Activated B cell treated with CpG ODN at 0.5 μM for 24 hours (primary cell): Measurements from ENCODE around the gene SYCP3. TPM values are rescaled to one million over a fixed set of nuclear protein-coding genes. Genes with fewer than 3 reads are reported as not detected.

Experiments
- ATAC-seq: fragments of 200-7000 bp; cut with Tn5 transposase; one replicate; pipeline ENCODE4 v1.10.0; 2021; ENCODE audit warnings: low read depth, mild to moderate bottlenecking, moderate library complexity
- CTCF ChIA-PET: fragments of 350-600 bp; sonication (Branson Sonifier 250); formaldehyde crosslinking; loops from one replicate; lab custom pipeline; 2021; ENCODE audit warnings: antibody characterized with exemption; lab: Charles Lee
- POLR2A ChIA-PET: fragments of 350-600 bp; sonication (Branson Sonifier 250); formaldehyde crosslinking; loops from one replicate; lab custom pipeline; 2021; ENCODE audit warnings: antibody characterized with exemption; lab: Charles Lee
- DNase-seq: peaks from one replicate; pipeline ENCODE4 v3.0.0; 2022
- H3K27ac Mint-ChIP-seq: one replicate; pipeline ENCODE4 v1.8.0; 2020; ENCODE audit warnings: mixed read lengths
- H3K27me3 Mint-ChIP-seq: one replicate; pipeline ENCODE4 v1.8.0; 2021; ENCODE audit warnings: mixed read lengths
- H3K36me3 Mint-ChIP-seq: one replicate; pipeline ENCODE4 v1.8.0; 2021; ENCODE audit warnings: low read depth, mixed read lengths
- H3K4me1 Mint-ChIP-seq: one replicate; pipeline ENCODE4 v1.8.0; 2021; ENCODE audit warnings: mixed read lengths
- H3K4me3 Mint-ChIP-seq: one replicate; pipeline ENCODE4 v1.8.0; 2020; ENCODE audit warnings: mild to moderate bottlenecking, mixed read lengths
- H3K9me3 Mint-ChIP-seq: one replicate; pipeline ENCODE4 v1.8.0; 2020; ENCODE audit warnings: mixed read lengths
- CTCF ChIP-seq: fragments of 200-600 bp; IDR thresholded peaks from one replicate; pipeline ENCODE4 v1.8.0; 2022; ENCODE audit warnings: antibody characterized with exemption, mild to moderate bottlenecking
- intact Hi-C: fragments of 100-400 bp; cut with micrococcal nuclease; formaldehyde crosslinking; loops from one replicate; pipeline ENCODE4 v1.15.1; 2024
- total RNA-seq: library from RNA; stranded (reverse); gene quantifications from 2 replicates; pipeline ENCODE4 v1.2.3, GENCODE V29; 2022

SYCP3 gene
- total RNA-seq, 1 donor from 2014 or later: 0.49 TPM

GRCh38 chr12:101772012-101772775, 32.9 kb upstream of the SYCP3 start:
- ATAC-seq (no peak), DNase-seq (no peak)
- H3K9me3 Mint-ChIP-seq: no peaks in the 10 kb centered on the region
- H3K4me3 Mint-ChIP-seq: no peak overlapping the region
- intact Hi-C loops: loop anchor here (2.0 to 10.0 kb wide), 5 partner anchors 165 to 771 kb away; partner anchors contain the start of gene WASHC3
- ChIA-PET POLR2A (no interaction called here), CTCF (interaction anchor here (0.9 to 4.0 kb wide), 6 partner anchors 12 to 931 kb away, joined by 3 to 70 read pairs (median 19); partner anchors contain the start of gene GNPTAB)
- no peaks in the 10 kb centered on the region for H3K27me3 Mint-ChIP-seq
- no peak for TF ChIP-seq CTCF
- H3K27ac Mint-ChIP-seq: no peak overlapping the region
- H3K36me3 Mint-ChIP-seq: peaks cover 46% of the 10 kb centered on the region
- no peaks in the 10 kb centered on the region for H3K4me1 Mint-ChIP-seq

DNA sequence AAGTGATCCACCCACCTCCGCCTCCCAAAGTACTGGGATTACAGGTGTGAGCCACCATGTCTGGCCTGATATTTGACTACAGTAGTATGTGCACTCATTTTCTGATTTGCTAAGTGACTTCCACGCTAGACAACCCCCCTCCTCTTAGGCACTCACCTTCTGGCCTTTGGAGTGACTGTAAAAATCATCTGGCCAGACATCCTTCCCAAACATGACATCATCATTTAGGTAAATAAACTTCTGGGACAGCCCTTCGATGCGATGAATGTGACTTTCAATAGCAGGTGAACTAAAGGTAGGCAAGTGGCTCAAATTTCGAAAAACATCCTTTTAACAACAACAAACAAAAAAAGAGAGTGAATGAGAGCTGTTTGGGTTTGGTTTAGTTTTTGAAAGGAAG, 30.6 kb upstream of the SYCP3 start:
- Mint-ChIP-seq H3K4me1 (no peaks in the 10 kb centered on the region), H3K27me3 (no peaks in the 10 kb centered on the region), H3K9me3 (no peaks in the 10 kb centered on the region), H3K27ac (no peak overlapping the region), H3K36me3 (peaks cover 57% of the 10 kb centered on the region), H3K4me3 (no peak overlapping the region)
- ChIA-PET CTCF (interaction anchor here (1.9 kb wide), 1 partner anchor 10 kb away, joined by 5 read pairs; no protein-coding TSS in a partner anchor), POLR2A (no interaction called here)
- ATAC-seq (no peak), DNase-seq (no peak)
- no peak for TF ChIP-seq CTCF
- intact Hi-C loops: loop anchor here (5.0 to 10.0 kb wide), 3 partner anchors 167 to 295 kb away; partner anchors contain the start of gene WASHC3

DNA sequence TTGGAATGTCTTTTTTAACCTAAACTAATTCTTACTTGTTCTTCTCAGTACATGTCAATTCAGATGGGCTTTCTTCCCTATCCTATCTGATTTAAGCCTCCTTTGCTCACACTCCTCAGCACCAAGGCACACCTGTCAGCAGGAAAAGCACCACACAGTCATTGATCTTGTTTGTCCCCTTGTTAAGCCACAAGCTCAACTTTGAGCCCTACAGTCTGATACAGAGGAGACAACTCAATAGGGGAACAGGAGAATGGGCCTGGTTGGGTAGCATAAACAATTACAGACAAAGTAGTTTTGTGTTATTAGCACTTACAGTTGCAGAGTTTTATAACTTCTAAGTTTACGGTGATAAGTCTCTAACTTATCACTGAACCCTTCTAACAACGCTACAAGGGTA, 29.5 kb upstream of the SYCP3 start:
- H3K36me3 Mint-ChIP-seq: peaks cover 65% of the 10 kb centered on the region
- no peak overlapping the region for H3K4me3 Mint-ChIP-seq
- TF ChIP-seq CTCF: no peak
- no peaks in the 10 kb centered on the region for H3K27me3 Mint-ChIP-seq
- intact Hi-C loops: no loop called here
- no peaks in the 10 kb centered on the region for H3K4me1 Mint-ChIP-seq
- no peak overlapping the region for H3K27ac Mint-ChIP-seq
- DNase-seq: no peak
- ATAC-seq: no peak
- POLR2A ChIA-PET: no interaction called here
- H3K9me3 Mint-ChIP-seq: no peaks in the 10 kb centered on the region
- CTCF ChIA-PET: interaction anchor here (1.0 to 2.3 kb wide), 4 partner anchors 9 to 354 kb away, joined by 3 to 9 read pairs (median 4); no protein-coding TSS in a partner anchor

DNA sequence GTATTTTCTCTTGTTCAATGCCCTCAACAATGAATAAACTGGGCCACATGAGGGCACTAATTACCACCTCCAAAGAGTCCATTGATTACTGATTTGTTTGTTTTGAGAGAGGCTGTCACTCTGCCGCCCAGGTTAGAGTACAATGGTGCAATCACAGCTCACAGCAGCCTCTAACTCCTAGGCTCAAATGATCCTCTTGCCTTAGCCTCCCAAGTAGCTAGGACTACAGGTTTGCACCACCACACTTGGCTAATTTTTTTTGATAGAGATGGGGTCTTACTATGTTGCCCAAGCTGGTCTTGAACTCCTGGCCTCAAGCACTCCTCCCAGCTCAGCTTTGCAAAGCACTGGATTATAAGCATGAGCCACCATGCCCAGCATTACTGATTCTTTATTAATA, 28.3 kb upstream of the SYCP3 start:
- H3K27ac Mint-ChIP-seq: no peak overlapping the region
- DNase-seq (no peak), ATAC-seq (no peak)
- POLR2A ChIA-PET: no interaction called here
- peaks cover 5% of the 10 kb centered on the region for H3K4me1 Mint-ChIP-seq
- intact Hi-C loops: no loop called here
- CTCF ChIA-PET: interaction anchor here (2.3 kb wide), 1 partner anchor 73 kb away, joined by 9 read pairs; no protein-coding TSS in a partner anchor
- no peak overlapping the region for H3K4me3 Mint-ChIP-seq
- no peaks in the 10 kb centered on the region for H3K9me3 Mint-ChIP-seq
- peaks cover 63% of the 10 kb centered on the region for H3K36me3 Mint-ChIP-seq
- TF ChIP-seq CTCF: no peak
- H3K27me3 Mint-ChIP-seq: no peaks in the 10 kb centered on the region
